HUES48 (cell line): ENCODE measurements around the gene GRK3.

ENCODE experiments used
- H3K27ac ChIP-seq: one replicate; pipeline ENCODE4 v1.7.0; 2013; ENCODE audit warnings: low read depth, low read length, inconsistent platforms
- H3K27me3 ChIP-seq: 2 replicates; pipeline ENCODE4 v1.6.1; 2013; ENCODE audit warnings: mild to moderate bottlenecking, low read length; ENCODE audit not compliant: control insufficient read depth, insufficient read depth
- H3K36me3 ChIP-seq: 2 replicates; pipeline ENCODE4 v1.6.1; 2013; ENCODE audit warnings: low read length; ENCODE audit not compliant: control insufficient read depth, insufficient read depth
- H3K4me1 ChIP-seq: 2 replicates; pipeline ENCODE4 v1.6.1; 2013; ENCODE audit warnings: mild to moderate bottlenecking, low read length; ENCODE audit not compliant: control insufficient read depth, insufficient read depth
- H3K4me3 ChIP-seq: 2 replicates; pipeline ENCODE4 v1.5.1; 2013; ENCODE audit warnings: mild to moderate bottlenecking, low read depth, low read length
- H3K9ac ChIP-seq: 2 replicates; pipeline ENCODE4 v1.6.1; 2013; ENCODE audit warnings: mild to moderate bottlenecking, low read depth, low read length, moderate library complexity
- H3K9me3 ChIP-seq: 2 replicates; pipeline ENCODE4 v1.6.1; 2013; ENCODE audit warnings: low read length; ENCODE audit not compliant: control insufficient read depth, insufficient read depth

The GRK3 gene

DNA sequence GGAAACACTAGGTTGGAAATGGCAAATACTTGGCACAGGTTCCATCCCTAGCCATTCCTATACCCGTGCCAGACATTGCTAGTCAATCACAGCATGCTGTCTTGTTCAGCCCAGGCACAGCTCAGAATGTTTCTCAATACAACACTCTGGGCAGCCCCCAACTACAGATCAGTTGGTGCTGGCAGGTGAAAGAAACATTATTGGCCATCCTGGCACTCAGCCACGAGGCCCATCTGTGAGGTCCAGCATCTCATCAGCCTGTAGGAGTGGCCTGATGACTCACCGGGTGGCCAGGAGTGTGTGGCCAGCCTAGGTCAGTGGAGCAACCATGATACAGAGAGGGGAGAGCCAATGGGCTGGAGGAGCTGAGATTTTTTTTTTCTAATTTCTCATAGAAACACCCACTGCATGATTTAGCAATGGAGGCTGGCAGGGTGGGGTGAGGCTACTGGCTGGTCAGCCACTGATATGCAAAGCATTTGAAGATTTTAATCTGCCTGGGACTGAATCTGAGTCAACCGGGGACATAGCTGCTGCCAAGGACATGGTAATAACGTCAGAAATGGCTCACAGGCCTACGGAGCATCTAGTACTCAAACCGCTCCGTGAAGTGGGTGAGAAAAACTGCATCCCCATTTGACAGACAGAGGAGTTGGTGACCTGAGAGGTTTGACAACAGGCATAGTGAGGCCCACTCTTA lies 182.9 kb downstream of the GRK3 start:
- Histone ChIP-seq H3K9ac (no peak overlapping the region), H3K4me1 (no peaks in the 10 kb centered on the region)

DNA sequence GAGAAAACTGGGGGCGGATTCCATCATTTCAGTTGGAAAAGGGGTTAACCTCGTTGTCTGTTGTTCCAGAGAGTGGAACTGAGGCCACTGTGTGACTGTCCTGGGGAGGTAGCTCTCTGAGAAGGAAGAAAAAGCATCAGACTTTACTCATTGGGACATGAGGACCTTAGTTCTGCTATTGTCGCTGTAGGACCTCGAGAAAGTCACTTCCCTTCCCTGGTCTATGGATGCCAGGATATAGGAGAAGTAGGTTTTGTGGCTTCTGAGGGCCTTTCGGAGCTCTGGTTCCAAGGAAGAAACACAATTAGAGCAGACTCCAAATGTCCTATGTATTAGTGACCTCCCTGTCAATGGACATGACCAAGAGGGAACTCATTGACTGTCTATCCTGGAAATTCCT lies 183.7 kb downstream of the GRK3 start:
- no peaks in the 10 kb centered on the region for H3K9me3 ChIP-seq
- H3K27me3 ChIP-seq, result no peaks in the 10 kb centered on the region
- H3K4me3 ChIP-seq, result no peak overlapping the region
- no peaks in the 10 kb centered on the region for H3K4me1 ChIP-seq
- no peaks in the 10 kb centered on the region for H3K36me3 ChIP-seq
- no peak overlapping the region for H3K27ac ChIP-seq
- H3K9ac ChIP-seq, result no peak overlapping the region

More for the DNA sequence above, 182.9 kb downstream of the GRK3 start:
- Histone ChIP-seq H3K4me3 (no peak overlapping the region), H3K27ac (no peak overlapping the region), H3K27me3 (no peaks in the 10 kb centered on the region), H3K36me3 (no peaks in the 10 kb centered on the region), H3K9me3 (no peaks in the 10 kb centered on the region)

DNA sequence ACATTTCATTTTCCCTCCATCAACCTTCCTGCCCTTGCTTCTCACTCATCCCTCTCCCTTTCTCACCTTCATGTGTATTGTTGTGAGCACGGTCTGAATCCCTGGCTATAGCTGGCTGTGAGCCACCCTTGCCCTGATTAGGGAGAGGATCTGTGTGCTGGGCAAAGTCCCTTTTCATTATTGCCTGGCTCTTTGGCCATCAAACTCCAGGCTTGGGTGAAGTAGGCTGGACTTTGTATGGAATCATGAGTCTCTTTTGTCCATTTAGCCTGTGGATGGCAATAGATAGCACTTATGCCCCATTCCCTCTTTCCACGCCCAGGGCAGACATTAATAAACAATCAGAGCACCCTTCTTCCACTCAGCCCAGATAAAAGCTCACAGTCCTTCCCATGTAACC lies 184.2 kb downstream of the GRK3 start:
- Histone ChIP-seq H3K4me3 (no peak overlapping the region), H3K27ac (no peak overlapping the region), H3K9me3 (no peaks in the 10 kb centered on the region), H3K36me3 (no peaks in the 10 kb centered on the region), H3K27me3 (no peaks in the 10 kb centered on the region), H3K9ac (no peak overlapping the region), H3K4me1 (no peaks in the 10 kb centered on the region)

DNA sequence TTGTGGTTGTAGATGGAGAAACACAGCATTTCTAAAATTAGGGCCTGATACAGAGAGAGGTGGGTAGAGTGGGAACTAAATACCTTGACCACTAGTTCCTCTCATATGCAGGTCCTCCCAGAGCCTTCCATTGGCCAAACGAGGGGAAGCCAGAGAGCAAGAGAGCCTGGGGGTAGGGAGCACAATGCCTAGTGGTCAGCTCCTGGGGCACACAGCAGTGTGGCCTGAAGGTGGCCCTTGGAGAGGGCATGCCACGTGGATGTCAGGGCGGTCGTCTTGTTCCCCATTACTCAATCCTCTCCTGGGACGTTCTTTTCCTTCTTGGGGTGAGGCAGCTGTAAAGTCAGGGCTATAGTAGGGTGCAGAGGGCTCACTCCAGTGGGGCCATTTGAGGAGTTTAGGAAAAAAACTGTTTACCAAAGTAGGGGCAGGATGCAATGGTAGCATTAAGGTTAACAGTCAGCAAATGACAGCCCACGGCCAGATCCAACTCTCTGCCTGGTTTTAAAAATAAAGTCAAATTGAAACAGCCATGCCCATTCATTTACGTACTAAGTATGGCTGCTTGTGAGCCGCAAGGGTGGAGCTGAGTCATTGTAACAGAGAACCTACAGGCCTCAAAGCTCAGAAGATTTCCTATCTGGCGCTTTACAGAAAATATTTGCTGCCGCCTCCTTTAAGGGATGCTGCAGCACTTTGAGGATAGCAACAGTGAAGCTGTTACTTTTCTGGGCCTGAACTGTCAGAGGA lies 185.1 kb downstream of the GRK3 start:
- Histone ChIP-seq H3K27me3 (no peaks in the 10 kb centered on the region), H3K4me1 (no peaks in the 10 kb centered on the region), H3K36me3 (no peaks in the 10 kb centered on the region), H3K4me3 (no peak overlapping the region), H3K9ac (no peak overlapping the region), H3K9me3 (no peaks in the 10 kb centered on the region), H3K27ac (no peak overlapping the region)

DNA sequence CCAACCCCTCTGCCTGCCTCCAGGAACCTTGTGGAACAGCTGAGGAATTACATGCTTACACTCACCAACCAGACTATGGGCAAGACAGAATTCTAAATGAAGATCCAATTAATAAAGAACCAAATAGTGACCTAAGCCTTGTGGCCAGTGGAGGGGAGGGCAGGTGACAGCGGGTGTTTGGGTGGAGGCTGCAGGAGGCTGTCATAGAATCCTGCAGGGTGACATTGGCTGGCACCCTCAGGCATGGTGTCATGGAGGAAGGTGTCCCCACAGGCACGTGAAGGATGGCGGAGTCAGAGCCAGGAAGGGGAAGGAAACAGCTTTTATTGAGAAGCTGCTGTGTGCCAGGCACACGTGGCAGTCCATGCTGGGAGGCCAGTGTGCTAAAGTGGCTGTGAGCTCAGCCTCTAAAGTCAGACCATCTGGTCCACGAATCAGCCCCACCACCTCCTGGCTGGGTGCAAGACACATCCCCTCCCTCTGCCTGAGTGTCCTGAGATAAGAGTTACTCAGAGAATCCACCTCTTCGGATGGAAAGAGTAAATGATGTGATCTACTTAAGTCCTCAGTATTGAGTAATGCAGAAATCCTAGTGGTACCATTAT lies 186.2 kb downstream of the GRK3 start:
- Histone ChIP-seq H3K27me3 (no peaks in the 10 kb centered on the region), H3K9ac (no peak overlapping the region), H3K4me3 (no peak overlapping the region), H3K9me3 (no peaks in the 10 kb centered on the region), H3K4me1 (no peaks in the 10 kb centered on the region), H3K36me3 (no peaks in the 10 kb centered on the region), H3K27ac (no peak overlapping the region)

DNA sequence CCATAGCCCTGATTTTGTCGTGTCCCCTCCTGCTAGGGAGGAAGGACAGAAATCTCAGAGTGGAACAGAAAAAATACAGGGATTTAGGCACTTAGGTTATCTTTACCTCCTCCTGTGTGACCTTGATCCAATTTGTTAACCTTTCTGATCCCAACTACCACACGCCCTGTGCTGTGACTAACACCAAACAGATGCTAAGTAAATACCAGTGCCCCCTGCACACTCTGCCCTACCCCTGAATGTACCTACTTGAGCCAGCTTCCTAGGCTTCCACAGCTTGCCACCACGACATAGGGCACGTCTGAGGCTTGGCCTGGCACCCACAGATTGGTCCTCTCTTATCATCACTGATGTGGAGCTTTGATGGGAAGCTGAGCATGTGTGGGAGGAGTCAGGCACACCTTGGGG lies 186.7 kb downstream of the GRK3 start:
- no peaks in the 10 kb centered on the region for H3K27me3 ChIP-seq
- no peaks in the 10 kb centered on the region for H3K36me3 ChIP-seq
- H3K27ac ChIP-seq, result no peak overlapping the region
- no peaks in the 10 kb centered on the region for H3K9me3 ChIP-seq
- H3K9ac ChIP-seq, result no peak overlapping the region
- no peak overlapping the region for H3K4me3 ChIP-seq
- H3K4me1 ChIP-seq, result no peaks in the 10 kb centered on the region

DNA sequence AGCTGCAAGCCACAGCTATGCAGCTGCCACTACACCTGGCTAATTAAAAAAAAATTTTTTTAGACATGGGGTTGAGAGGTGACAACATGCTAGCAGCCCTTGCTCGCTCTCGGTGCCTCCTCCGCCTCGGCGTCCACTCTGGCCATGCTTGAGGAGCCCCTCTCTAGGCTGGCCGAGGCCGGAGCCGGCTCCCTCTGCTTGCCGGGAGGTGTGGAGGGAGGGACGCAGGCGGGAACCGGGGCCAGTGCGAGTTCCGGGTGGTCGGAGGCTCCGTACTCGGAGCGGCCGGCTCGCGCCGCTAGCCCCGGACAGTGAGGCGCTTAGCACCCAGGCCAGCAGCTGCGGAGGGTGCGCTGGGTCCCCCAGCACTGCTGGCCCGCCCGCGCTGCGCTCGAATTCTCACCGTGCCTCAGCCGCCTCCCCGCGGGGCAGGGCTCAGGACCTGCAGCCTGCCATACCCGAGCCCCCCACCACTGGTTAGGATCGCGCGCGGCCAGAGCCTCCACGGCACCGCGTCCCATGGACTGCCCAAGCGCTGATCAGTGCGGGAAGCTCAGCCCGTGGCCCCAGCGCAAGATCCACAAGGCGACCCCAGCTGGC lies 188.2 kb downstream of the GRK3 start:
- Histone ChIP-seq H3K27ac (no peak overlapping the region), H3K9me3 (no peaks in the 10 kb centered on the region), H3K9ac (no peak overlapping the region), H3K4me1 (no peaks in the 10 kb centered on the region), H3K27me3 (no peaks in the 10 kb centered on the region), H3K36me3 (no peaks in the 10 kb centered on the region), H3K4me3 (no peak overlapping the region)

DNA sequence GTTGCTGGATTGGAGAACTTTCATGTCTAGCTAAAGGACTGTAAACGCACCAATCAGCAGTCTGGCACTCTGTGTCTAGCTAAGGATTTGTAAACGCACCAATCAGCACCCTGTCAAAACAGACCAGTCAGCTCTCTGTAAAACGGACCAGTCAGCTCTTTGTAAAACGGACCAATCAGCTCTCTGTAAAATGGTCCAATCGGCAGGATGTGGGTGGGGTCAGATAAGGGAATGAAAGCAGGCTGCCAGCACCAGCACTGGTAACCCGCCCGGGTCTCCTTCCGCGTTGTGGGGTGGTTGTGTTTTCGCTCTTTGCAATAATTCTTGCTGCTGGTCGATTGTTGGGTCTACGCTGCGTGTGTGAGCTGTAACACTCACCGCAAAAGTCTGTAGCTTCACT lies 188.8 kb downstream of the GRK3 start:
- Histone ChIP-seq H3K9ac (no peak overlapping the region), H3K36me3 (no peaks in the 10 kb centered on the region), H3K9me3 (no peaks in the 10 kb centered on the region), H3K4me3 (no peak overlapping the region), H3K27ac (no peak overlapping the region), H3K4me1 (no peaks in the 10 kb centered on the region), H3K27me3 (no peaks in the 10 kb centered on the region)

DNA sequence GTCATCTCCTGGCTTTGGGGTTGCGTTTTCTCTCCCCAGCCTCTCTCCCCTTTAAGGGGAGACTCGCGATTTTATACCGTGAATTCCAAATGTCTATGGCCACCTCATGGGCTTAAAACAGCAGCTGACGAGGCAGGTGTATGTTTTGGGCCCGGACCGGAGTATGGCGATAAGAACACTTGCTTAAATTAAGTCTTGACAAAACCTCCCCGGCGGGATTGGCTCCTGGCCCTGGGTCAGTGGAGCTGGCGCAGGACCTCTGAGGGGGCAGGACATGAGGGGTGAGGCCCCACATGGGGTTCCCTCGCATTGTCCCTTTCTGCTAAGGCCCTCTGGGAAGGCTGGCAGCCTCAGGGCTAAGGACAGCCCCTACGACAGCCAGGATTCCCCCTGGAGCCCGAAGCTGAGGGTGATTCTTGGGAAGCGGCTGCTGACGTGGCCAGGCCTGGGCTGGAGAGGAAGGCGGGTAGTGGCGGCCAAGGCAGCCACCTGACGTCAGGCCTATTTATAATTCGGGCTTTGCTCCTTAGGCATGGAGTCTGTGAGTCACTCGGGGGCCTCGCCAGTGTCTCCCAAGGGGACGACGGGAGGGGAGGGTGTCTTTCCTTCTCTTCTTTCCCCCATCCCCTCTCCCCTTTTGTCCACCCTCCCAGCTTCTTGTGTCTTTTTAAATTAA lies 190.2 kb downstream of the GRK3 start:
- Histone ChIP-seq H3K36me3 (no peaks in the 10 kb centered on the region), H3K27me3 (no peaks in the 10 kb centered on the region), H3K9ac (no peak overlapping the region), H3K4me3 (no peak overlapping the region), H3K4me1 (no peaks in the 10 kb centered on the region), H3K9me3 (no peaks in the 10 kb centered on the region), H3K27ac (no peak overlapping the region)

DNA sequence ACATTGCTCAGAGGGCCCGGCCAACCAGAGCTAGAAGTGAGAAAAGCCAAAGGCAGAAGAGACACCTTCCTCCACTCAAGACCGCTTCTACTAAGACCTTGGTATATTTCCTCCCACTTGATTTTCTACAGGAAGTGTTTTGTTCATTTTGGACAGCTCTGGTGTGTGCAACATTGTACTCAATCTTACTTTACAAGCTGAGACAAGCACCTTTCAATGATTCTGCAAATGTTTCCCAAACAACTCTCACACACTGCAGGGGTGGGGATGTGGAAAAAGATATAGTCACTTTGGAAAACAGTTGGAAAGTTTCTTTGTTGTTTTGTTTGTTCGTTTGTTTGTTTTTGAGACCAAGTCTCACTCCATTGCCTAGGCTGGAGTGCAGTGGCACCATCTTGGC lies 193.2 kb downstream of the GRK3 start:
- Histone ChIP-seq H3K9ac (no peak overlapping the region), H3K36me3 (no peaks in the 10 kb centered on the region), H3K4me3 (no peak overlapping the region), H3K27ac (no peak overlapping the region), H3K9me3 (no peaks in the 10 kb centered on the region), H3K27me3 (no peaks in the 10 kb centered on the region), H3K4me1 (no peaks in the 10 kb centered on the region)
